SK-N-SH (cell line): ENCODE data around the gene NACC1. TPM values are rescaled to one million over a fixed set of nuclear protein-coding genes. Genes with fewer than 3 reads are reported as not detected.

ENCODE experiments used
- CTCF ChIA-PET: fragments of 300-600, 350-600 bp; formaldehyde crosslinking; extraction: SDS; loops from one replicate; lab custom pipeline; 2021; lab: Yijun Ruan, JAX
- POLR2A ChIA-PET: fragments of 350-600 bp; sonication (Branson Sonifier 250); formaldehyde crosslinking; extraction: SDS; loops from one replicate; lab custom pipeline; 2020; ENCODE audit warnings: antibody characterized with exemption, inconsistent platforms; lab: Yijun Ruan, JAX
- DNase-seq: peaks from one replicate; pipeline ENCODE4 v3.0.0; 2012
- H2AFZ ChIP-seq: fragments of 200-600 bp; sonication (generic); 2 replicates; pipeline ENCODE4 v1.8.1; 2016; ENCODE audit warnings: antibody characterized with exemption, mild to moderate bottlenecking, low read depth
- H3F3A ChIP-seq: fragments of 200-600 bp; sonication (generic); replicated peaks from 2 replicates; pipeline ENCODE3; 2016; ENCODE audit warnings: antibody characterized with exemption, mild to moderate bottlenecking; ENCODE audit not compliant: insufficient read depth
- H3K27ac ChIP-seq, 2 experiments: fragments of 200-500 bp in 1 of 2; fragments of 200-600 bp in 1 of 2; sonication (Bioruptor generic) in 1 of 2; sonication (generic), shearing (Covaris generic) in 1 of 2; 2 replicates each; pipeline versions ENCODE4 v1.5.1 to v1.6.1; 2014 to 2016; ENCODE audit warnings: low read depth in 2 of 2, inconsistent platforms in 1 of 2, low read length in 1 of 2, mild to moderate bottlenecking in 1 of 2, mixed read lengths in 1 of 2
- H3K27me3 ChIP-seq: fragments of 200-600 bp; sonication (generic), shearing (Covaris generic); 2 replicates; pipeline ENCODE4 v1.6.1; 2016; ENCODE audit warnings: mixed run types; ENCODE audit not compliant: insufficient read depth
- H3K36me3 ChIP-seq, 2 experiments: fragments of 200-500 bp in 1 of 2; fragments of 200-600 bp in 1 of 2; sonication (Bioruptor generic) in 1 of 2; sonication (generic) in 1 of 2; replicated peaks in 1 of 2; 2 replicates each; pipeline versions ENCODE3 to v1.5.1; 2014 to 2016; ENCODE audit warnings: low read length in 1 of 2, mild to moderate bottlenecking in 1 of 2; ENCODE audit not compliant: insufficient read depth in 2 of 2, control insufficient read depth in 1 of 2
- H3K4me1 ChIP-seq, 2 experiments: fragments of 200-500 bp in 1 of 2; fragments of 200-600 bp in 1 of 2; sonication (Bioruptor generic) in 1 of 2; sonication (generic), shearing (Covaris generic) in 1 of 2; 2 replicates each; pipeline versions ENCODE4 v1.5.1 to v1.6.1; 2014 to 2016; ENCODE audit warnings: low read depth in 1 of 2, low read length in 1 of 2, mixed run types in 1 of 2; ENCODE audit not compliant: insufficient read depth in 2 of 2, control insufficient read depth in 1 of 2
- H3K4me2 ChIP-seq: fragments of 200-600 bp; sonication (generic), shearing (Covaris generic); 2 replicates; pipeline ENCODE4 v1.6.1; 2017; ENCODE audit warnings: mixed run types
- H3K4me3 ChIP-seq, 2 experiments: fragments of 200-500 bp in 1 of 2; fragments of 200-600 bp in 1 of 2; sonication (Bioruptor generic) in 1 of 2; sonication (generic), shearing (Covaris generic) in 1 of 2; 2 replicates each; pipeline versions ENCODE4 v1.5.1 to v1.8.1; 2014 to 2016; ENCODE audit warnings: low read depth in 2 of 2, inconsistent platforms in 1 of 2, low read length in 1 of 2, mild to moderate bottlenecking in 1 of 2, mixed read lengths in 1 of 2, moderate library complexity in 1 of 2
- H3K79me2 ChIP-seq: fragments of 200-600 bp; sonication (generic); 2 replicates; pipeline ENCODE4 v1.8.1; 2017; ENCODE audit warnings: mild to moderate bottlenecking; ENCODE audit not compliant: insufficient read depth
- H3K9ac ChIP-seq: fragments of 200-600 bp; sonication (generic); 2 replicates; pipeline ENCODE4 v1.6.1; 2017; ENCODE audit warnings: mixed run types
- H3K9me2 ChIP-seq: fragments of 200-600 bp; sonication (generic); 2 replicates; pipeline ENCODE4 v1.6.1; 2017; ENCODE audit warnings: mixed run types
- H3K9me3 ChIP-seq: fragments of 200-600 bp; sonication (generic); 2 replicates; pipeline ENCODE4 v1.6.1; 2017; ENCODE audit warnings: mixed run types, mild to moderate bottlenecking, moderate library complexity
- H4K20me1 ChIP-seq: fragments of 200-600 bp; sonication (generic); 2 replicates; pipeline ENCODE4 v1.6.1; 2017; ENCODE audit warnings: mild to moderate bottlenecking, mixed run types; ENCODE audit not compliant: insufficient read depth
- CHD2 ChIP-seq: fragments of 150-350 bp; IDR thresholded peaks from 2 replicates; pipeline ENCODE4 v1.6.1; 2018; ENCODE audit warnings: low read length; ENCODE audit not compliant: partially characterized antibody
- ELF1 ChIP-seq: IDR thresholded peaks from 2 replicates; pipeline ENCODE4 v1.4.0; 2012
- EP300 ChIP-seq, 2 experiments: IDR thresholded peaks; 2 replicates each; pipeline versions ENCODE4 v1.4.0 to v1.6.1; 2012; ENCODE audit warnings: borderline replicate concordance in 1 of 2, low read depth in 1 of 2, low read length in 1 of 2
- FOSL2 ChIP-seq: IDR thresholded peaks from 2 replicates; pipeline ENCODE4 v1.4.0; 2012; ENCODE audit warnings: low read depth, mild to moderate bottlenecking, moderate library complexity, borderline replicate concordance
- FOXJ3 ChIP-seq: sonication (generic); formaldehyde crosslinking; IDR thresholded peaks from 2 replicates; pipeline ENCODE4 v1.5.1; 2020; ENCODE audit warnings: mild to moderate bottlenecking, missing genetic modification reagents
- FOXM1 ChIP-seq: IDR thresholded peaks from 2 replicates; pipeline ENCODE4 v1.4.0; 2012; ENCODE audit warnings: low read depth, mild to moderate bottlenecking
- GABPA ChIP-seq: IDR thresholded peaks from 2 replicates; pipeline ENCODE4 v1.4.0; 2012; ENCODE audit warnings: low read depth, mild to moderate bottlenecking
- GATA2 ChIP-seq: sonication (generic); formaldehyde crosslinking; IDR thresholded peaks from 2 replicates; pipeline ENCODE4 v1.5.0; 2020; ENCODE audit warnings: mild to moderate bottlenecking, missing genetic modification reagents
- JUND ChIP-seq: IDR thresholded peaks from 2 replicates; pipeline ENCODE4 v1.4.0; 2012
- MAX ChIP-seq: IDR thresholded peaks from 2 replicates; pipeline ENCODE4 v1.4.0; 2012; ENCODE audit warnings: low read depth
- NFIC ChIP-seq: IDR thresholded peaks from 2 replicates; pipeline ENCODE4 v1.4.0; 2012; ENCODE audit warnings: borderline replicate concordance
- POLR2AphosphoS5 ChIP-seq: IDR thresholded peaks from 2 replicates; pipeline ENCODE4 v1.6.1; 2012; ENCODE audit warnings: low read depth, low read length
- RAD21 ChIP-seq: IDR thresholded peaks from 2 replicates; pipeline ENCODE4 v1.6.1; 2012; ENCODE audit warnings: mild to moderate bottlenecking, low read length
- REST ChIP-seq: IDR thresholded peaks from 2 replicates; pipeline ENCODE4 v1.6.1; 2012; ENCODE audit warnings: mild to moderate bottlenecking, low read depth, low read length, moderate library complexity
- RFX5 ChIP-seq: IDR thresholded peaks from 2 replicates; pipeline ENCODE4 v1.6.1; 2012; ENCODE audit warnings: mild to moderate bottlenecking, improper control_type of control experiment, low read length
- SMC3 ChIP-seq: IDR thresholded peaks from 2 replicates; pipeline ENCODE4 v1.6.1; 2012; ENCODE audit warnings: low read depth, low read length, improper control_type of control experiment
- TAF1 ChIP-seq: IDR thresholded peaks from 2 replicates; pipeline ENCODE4 v1.6.1; 2012; ENCODE audit warnings: low read depth, mild to moderate bottlenecking, low read length, moderate library complexity, borderline replicate concordance
- WGBS: methylation state at CpG from one replicate; pipeline ENCODE4 v1.1.6; 2017; ENCODE audit warnings: low lambda C conversion rate; 5-methylcytosine and 5-hydroxymethylcytosine counted together
- polyA plus RNA-seq, 3 experiments: library from polyadenylated mRNA; depleted of rRNA; stranded (reverse); fragments of >200 nt; gene quantifications; 2 replicates each; pipeline ENCODE4 v1.2.3, GENCODE V29; 2012
- TF ChIP-seq, protein P1 (sequence below): IDR thresholded peaks from 2 replicates; pipeline ENCODE4; 2012
- TF ChIP-seq, protein P2 (sequence below): IDR thresholded peaks from 2 replicates; pipeline ENCODE4 v1.4.0; 2012; ENCODE audit warnings: low read depth, borderline replicate concordance
- TF ChIP-seq, protein P3 (sequence below): fragments of 150-350 bp; IDR thresholded peaks from 2 replicates; pipeline ENCODE4 v1.6.1; 2016; ENCODE audit warnings: mild to moderate bottlenecking, low read depth, low read length

Gene NACC1
- polyA plus RNA-seq, 1 of the 3 experiments (the other 2 are of a cell fraction) = 127 TPM

DNA sequence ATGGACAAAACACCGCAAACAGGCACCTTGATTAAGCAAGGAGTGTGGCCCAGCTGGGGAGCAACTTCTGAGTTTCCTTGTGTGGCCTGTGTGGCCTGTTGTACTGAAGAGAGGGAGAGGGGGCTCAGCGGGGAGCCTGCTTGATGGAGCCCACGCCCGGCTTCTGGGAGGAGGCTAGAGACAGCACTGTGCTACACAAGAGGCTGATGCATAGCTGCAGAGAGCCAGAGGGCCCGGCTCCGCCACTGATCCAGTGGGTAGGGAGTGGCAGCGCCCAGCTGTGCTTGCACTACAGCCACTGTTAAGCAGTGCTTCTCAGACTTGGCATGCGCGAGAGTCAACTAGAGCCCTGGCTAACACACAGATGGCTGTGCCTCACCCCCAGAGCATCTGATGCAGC, 34.4 kb upstream of the NACC1 start (continued):
- TF ChIP-seq EP300 (IDR thresholded peaks at IDR 0.05; ENCODE audit: borderline replicate concordance in 1 of 2, low read depth in 1 of 2, low read length in 1 of 2) (no peak), CHD2 (no peak), MAX (no peak), GATA2 (CRISPR knock-in tag) (no peak), GABPA (no peak), RFX5 (no peak), SMC3 (no peak)
- TF ChIP-seq, protein P1, sequence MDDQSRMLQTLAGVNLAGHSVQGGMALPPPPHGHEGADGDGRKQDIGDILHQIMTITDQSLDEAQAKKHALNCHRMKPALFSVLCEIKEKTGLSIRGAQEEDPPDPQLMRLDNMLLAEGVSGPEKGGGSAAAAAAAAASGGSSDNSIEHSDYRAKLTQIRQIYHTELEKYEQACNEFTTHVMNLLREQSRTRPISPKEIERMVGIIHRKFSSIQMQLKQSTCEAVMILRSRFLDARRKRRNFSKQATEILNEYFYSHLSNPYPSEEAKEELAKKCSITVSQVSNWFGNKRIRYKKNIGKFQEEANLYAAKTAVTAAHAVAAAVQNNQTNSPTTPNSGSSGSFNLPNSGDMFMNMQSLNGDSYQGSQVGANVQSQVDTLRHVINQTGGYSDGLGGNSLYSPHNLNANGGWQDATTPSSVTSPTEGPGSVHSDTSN = no peak

DNA sequence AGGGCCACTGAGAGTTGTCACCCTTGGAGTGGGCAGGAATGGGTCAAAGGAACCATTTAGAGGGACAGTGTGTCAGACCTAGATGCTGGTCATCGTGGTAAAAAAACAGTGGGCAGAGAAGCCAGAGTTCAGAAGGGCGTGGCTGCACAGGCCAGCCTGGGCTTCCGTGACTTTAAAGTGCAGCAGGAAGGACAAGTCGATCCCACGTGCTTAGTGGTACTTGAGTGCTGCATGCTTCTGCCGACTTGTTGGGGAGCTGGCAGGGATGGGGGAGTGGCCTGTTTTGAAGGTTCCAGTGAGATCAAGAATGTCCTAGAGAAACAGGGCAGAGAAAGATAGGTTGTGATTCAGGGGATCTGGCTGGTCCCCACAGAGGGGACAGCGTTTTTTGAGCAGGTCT, 32.4 kb upstream of the NACC1 start:
- Histone ChIP-seq H3K4me2 (no peak overlapping the region), H3K9ac (no peak overlapping the region), H3K27ac (no peak overlapping the region), H3K79me2 (no peaks in the 10 kb centered on the region), H3K4me1 (peaks cover 5 to 27% of the 10 kb centered on the region in 2 experiments; a peak in 3 of 4 replicates), H4K20me1 (no peaks in the 10 kb centered on the region), H3K4me3 (no peak overlapping the region), H3K9me3 (no peaks in the 10 kb centered on the region), H3K9me2 (no peaks in the 10 kb centered on the region), H2AFZ (no peak overlapping the region), H3K27me3 (no peaks in the 10 kb centered on the region), H3F3A (no peaks in the 10 kb centered on the region), H3K36me3 (peaks cover 0 to 40% of the 10 kb centered on the region in 2 experiments)
- DNase-seq = no peak
- TF ChIP-seq SMC3 (no peak), RFX5 (no peak), GABPA (no peak), TAF1 (no peak), JUND (no peak), FOXM1 (no peak), NFIC (no peak), FOSL2 (no peak), MAX (no peak), ELF1 (no peak), REST (no peak), GATA2 (CRISPR knock-in tag) (no peak), POLR2AphosphoS5 (no peak), RAD21 (no peak), FOXJ3 (CRISPR knock-in tag) (no peak)
- TF ChIP-seq, protein P2, sequence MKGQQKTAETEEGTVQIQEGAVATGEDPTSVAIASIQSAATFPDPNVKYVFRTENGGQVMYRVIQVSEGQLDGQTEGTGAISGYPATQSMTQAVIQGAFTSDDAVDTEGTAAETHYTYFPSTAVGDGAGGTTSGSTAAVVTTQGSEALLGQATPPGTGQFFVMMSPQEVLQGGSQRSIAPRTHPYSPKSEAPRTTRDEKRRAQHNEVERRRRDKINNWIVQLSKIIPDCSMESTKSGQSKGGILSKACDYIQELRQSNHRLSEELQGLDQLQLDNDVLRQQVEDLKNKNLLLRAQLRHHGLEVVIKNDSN = no peak
- TF ChIP-seq, protein P3, sequence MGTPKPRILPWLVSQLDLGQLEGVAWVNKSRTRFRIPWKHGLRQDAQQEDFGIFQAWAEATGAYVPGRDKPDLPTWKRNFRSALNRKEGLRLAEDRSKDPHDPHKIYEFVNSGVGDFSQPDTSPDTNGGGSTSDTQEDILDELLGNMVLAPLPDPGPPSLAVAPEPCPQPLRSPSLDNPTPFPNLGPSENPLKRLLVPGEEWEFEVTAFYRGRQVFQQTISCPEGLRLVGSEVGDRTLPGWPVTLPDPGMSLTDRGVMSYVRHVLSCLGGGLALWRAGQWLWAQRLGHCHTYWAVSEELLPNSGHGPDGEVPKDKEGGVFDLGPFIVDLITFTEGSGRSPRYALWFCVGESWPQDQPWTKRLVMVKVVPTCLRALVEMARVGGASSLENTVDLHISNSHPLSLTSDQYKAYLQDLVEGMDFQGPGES = no peak
- 77% methylated on average over 7 of the region's 7 CpGs for WGBS
- CTCF ChIA-PET = interaction anchor here (0.8 to 6.6 kb wide), 10 partner anchors 8 to 120 kb away, joined by 3 to 34 read pairs (median 7); no protein-coding TSS in a partner anchor
- POLR2A ChIA-PET = no interaction called here
